ENCODE results near the gene SLC29A4. TPM values are rescaled to one million over a fixed set of nuclear protein-coding genes. Genes with fewer than 3 reads are reported as not detected.
"Not testable (repeated sequence)": the region's sequence is repeated elsewhere in the genome, so short reads cannot be mapped to it uniquely, and the experiment has no call there.

Gene SLC29A4
- total RNA-seq, 1 donor, result 1.1 TPM

GRCh38 chr7:5274441-5274840, 8.3 kb upstream of the SLC29A4 start:
- Histone ChIP-seq H2AFZ (ENCODE audit: low read length) (no peak overlapping the region), H3K27me3 (ENCODE audit: insufficient read depth, low read length) (no peaks in the 10 kb centered on the region), H3K4me3 (ENCODE audit: insufficient read depth, low read length) (no peak overlapping the region), H3K9me3 (ENCODE audit: low read depth, low read length) (no peaks in the 10 kb centered on the region), H3K36me3 (ENCODE audit: insufficient read depth, low read length) (no peaks in the 10 kb centered on the region), H3K79me2 (ENCODE audit: insufficient read depth, low read length) (no peaks in the 10 kb centered on the region), H3K27ac (ENCODE audit: low read depth, low read length) (no peak overlapping the region), H3K4me2 (ENCODE audit: insufficient read depth, low read length) (no peak overlapping the region), H4K20me1 (ENCODE audit: insufficient read depth, low read length) (no peaks in the 10 kb centered on the region), H3K4me1 (ENCODE audit: insufficient read depth, low read length) (no peaks in the 10 kb centered on the region)
- TF ChIP-seq, protein P1, sequence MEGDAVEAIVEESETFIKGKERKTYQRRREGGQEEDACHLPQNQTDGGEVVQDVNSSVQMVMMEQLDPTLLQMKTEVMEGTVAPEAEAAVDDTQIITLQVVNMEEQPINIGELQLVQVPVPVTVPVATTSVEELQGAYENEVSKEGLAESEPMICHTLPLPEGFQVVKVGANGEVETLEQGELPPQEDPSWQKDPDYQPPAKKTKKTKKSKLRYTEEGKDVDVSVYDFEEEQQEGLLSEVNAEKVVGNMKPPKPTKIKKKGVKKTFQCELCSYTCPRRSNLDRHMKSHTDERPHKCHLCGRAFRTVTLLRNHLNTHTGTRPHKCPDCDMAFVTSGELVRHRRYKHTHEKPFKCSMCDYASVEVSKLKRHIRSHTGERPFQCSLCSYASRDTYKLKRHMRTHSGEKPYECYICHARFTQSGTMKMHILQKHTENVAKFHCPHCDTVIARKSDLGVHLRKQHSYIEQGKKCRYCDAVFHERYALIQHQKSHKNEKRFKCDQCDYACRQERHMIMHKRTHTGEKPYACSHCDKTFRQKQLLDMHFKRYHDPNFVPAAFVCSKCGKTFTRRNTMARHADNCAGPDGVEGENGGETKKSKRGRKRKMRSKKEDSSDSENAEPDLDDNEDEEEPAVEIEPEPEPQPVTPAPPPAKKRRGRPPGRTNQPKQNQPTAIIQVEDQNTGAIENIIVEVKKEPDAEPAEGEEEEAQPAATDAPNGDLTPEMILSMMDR (IDR thresholded peaks at IDR 0.05; ENCODE audit: extremely low read depth, low read depth, low read length), result no peak
- DNase-seq (ENCODE audit: insufficient read length, low spot score, missing footprints), result no peak

DNA sequence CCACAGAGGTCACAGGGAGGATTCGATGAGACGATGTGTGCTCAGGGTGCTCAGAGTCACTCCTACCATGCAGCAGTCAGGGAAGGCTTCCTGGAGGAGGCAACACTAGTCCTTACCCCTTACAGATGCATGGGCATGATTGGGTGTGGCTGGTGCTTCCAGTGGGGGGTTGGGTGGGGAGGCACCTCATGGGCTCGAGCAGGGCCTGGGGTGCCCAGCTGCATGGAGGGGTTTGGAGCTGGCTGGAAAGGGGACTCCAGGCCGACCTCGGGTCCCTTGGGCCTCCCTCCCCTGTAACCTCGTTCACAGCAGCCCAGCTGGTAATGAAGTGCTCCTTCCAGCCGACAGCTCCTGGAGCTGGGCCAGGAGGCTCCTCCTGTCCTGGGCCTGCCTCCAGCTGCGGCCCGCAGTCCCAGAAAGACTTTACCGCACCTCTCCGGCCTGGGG, 7.7 kb upstream of the SLC29A4 start:
- not testable (repeated sequence) for H3K79me2 ChIP-seq (ENCODE audit: insufficient read depth, low read length)

DNA sequence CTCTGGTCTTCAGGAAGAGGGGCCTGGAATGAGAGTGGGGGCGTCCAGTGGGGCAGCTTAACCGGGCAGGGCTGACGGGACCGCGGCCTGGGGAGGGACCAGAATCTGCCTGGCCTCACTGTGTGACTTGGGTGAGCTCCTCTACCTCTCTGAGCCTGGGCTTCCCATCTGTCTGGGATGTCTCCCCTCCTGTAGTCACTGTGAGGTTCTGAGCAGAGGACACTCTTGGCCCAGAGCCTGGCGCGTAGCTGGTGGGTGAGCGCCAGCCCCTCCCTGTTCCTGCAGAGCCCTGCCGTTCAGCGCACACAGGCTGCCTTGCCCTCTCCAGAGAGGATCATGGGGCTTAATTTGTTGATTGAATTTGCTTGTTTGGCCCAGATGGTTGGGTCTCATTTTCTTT, 7.2 kb upstream of the SLC29A4 start:
- not testable (repeated sequence) for H4K20me1 ChIP-seq (ENCODE audit: insufficient read depth, low read length); H3K4me3 ChIP-seq (ENCODE audit: insufficient read depth, low read length); H3K79me2 ChIP-seq (ENCODE audit: insufficient read depth, low read length); H3K4me2 ChIP-seq (ENCODE audit: insufficient read depth, low read length); DNase-seq (ENCODE audit: insufficient read length, low spot score, missing footprints); H3K36me3 ChIP-seq (ENCODE audit: insufficient read depth, low read length); H3K9me3 ChIP-seq (ENCODE audit: low read depth, low read length); H3K27me3 ChIP-seq (ENCODE audit: insufficient read depth, low read length); H2AFZ ChIP-seq (ENCODE audit: low read length); H3K27ac ChIP-seq (ENCODE audit: low read depth, low read length); H3K4me1 ChIP-seq (ENCODE audit: insufficient read depth, low read length)

More for the DNA sequence above, 7.7 kb upstream of the SLC29A4 start:
- H3K4me2 ChIP-seq (ENCODE audit: insufficient read depth, low read length); H3K4me3 ChIP-seq (ENCODE audit: insufficient read depth, low read length); DNase-seq (ENCODE audit: insufficient read length, low spot score, missing footprints); H3K27ac ChIP-seq (ENCODE audit: low read depth, low read length); H3K9me3 ChIP-seq (ENCODE audit: low read depth, low read length); H2AFZ ChIP-seq (ENCODE audit: low read length); H3K36me3 ChIP-seq (ENCODE audit: insufficient read depth, low read length); H4K20me1 ChIP-seq (ENCODE audit: insufficient read depth, low read length); H3K27me3 ChIP-seq (ENCODE audit: insufficient read depth, low read length); H3K4me1 ChIP-seq (ENCODE audit: insufficient read depth, low read length): not testable (repeated sequence)

GRCh38 chr7:5276123-5276522, 6.6 kb upstream of the SLC29A4 start:
- not testable (repeated sequence) for H4K20me1 ChIP-seq (ENCODE audit: insufficient read depth, low read length); H2AFZ ChIP-seq (ENCODE audit: low read length); H3K36me3 ChIP-seq (ENCODE audit: insufficient read depth, low read length); H3K4me1 ChIP-seq (ENCODE audit: insufficient read depth, low read length); H3K9me3 ChIP-seq (ENCODE audit: low read depth, low read length); H3K4me2 ChIP-seq (ENCODE audit: insufficient read depth, low read length); H3K27ac ChIP-seq (ENCODE audit: low read depth, low read length); H3K27me3 ChIP-seq (ENCODE audit: insufficient read depth, low read length); H3K79me2 ChIP-seq (ENCODE audit: insufficient read depth, low read length); H3K4me3 ChIP-seq (ENCODE audit: insufficient read depth, low read length)
- peak; percentile 9 for DNase-seq (ENCODE audit: insufficient read length, low spot score, missing footprints)

DNA sequence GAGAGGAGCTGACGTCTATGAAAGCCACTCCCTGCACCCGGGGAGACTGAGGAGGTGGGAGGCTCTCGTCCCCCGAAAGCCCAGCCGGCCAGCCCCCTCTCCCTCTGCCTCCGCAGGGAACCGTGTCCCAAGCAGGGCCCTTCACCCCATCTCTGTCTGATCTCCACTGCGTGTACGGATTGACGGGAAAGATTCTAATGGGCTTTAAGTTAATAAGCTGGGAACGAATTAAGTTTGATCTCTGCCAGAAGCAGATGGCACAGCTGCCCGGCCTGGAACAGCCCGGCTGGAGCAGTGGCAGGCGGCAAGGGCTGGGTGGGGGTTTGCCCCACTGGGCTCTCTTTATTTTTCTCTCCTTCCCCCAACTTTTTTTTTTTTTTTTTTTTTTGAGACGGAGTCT, 6.1 kb upstream of the SLC29A4 start:
- Histone ChIP-seq H3K27ac (ENCODE audit: low read depth, low read length) (no peak overlapping the region), H3K79me2 (ENCODE audit: insufficient read depth, low read length) (no peaks in the 10 kb centered on the region), H3K36me3 (ENCODE audit: insufficient read depth, low read length) (no peaks in the 10 kb centered on the region), H3K27me3 (ENCODE audit: insufficient read depth, low read length) (no peaks in the 10 kb centered on the region), H3K9me3 (ENCODE audit: low read depth, low read length) (no peaks in the 10 kb centered on the region), H3K4me2 (ENCODE audit: insufficient read depth, low read length) (no peak overlapping the region), H2AFZ (ENCODE audit: low read length) (no peak overlapping the region), H4K20me1 (ENCODE audit: insufficient read depth, low read length) (no peaks in the 10 kb centered on the region), H3K4me1 (ENCODE audit: insufficient read depth, low read length) (no peaks in the 10 kb centered on the region), H3K4me3 (ENCODE audit: insufficient read depth, low read length) (no peak overlapping the region)
- TF ChIP-seq, protein P1 (IDR thresholded peaks at IDR 0.05; ENCODE audit: extremely low read depth, low read depth, low read length), result no peak
- peak; percentile 18 for DNase-seq (ENCODE audit: insufficient read length, low spot score, missing footprints)

All from osteoblast (primary cell).